NOMO-1 treated with dmso at 0.1 percent for 144 hours (cell line): ENCODE data around the gene AEBP1.

Experiments
- DNase-seq: peaks from one replicate; lab custom pipeline; 2025; ENCODE audit not compliant: unreplicated experiment; lab: John Stamatoyannopoulos, UW

The AEBP1 gene

GRCh38 chr7:44153948-44154335 is 49.8 kb downstream of the AEBP1 start:
- DNase-seq = no peak

- no peak for DNase-seq
Measured at GRCh38 chr7:44154703-44155102, 50.6 kb downstream of the AEBP1 start.

- DNase-seq = no peak
Measured at GRCh38 chr7:44155191-44156185, 51.3 kb downstream of the AEBP1 start.

DNA sequence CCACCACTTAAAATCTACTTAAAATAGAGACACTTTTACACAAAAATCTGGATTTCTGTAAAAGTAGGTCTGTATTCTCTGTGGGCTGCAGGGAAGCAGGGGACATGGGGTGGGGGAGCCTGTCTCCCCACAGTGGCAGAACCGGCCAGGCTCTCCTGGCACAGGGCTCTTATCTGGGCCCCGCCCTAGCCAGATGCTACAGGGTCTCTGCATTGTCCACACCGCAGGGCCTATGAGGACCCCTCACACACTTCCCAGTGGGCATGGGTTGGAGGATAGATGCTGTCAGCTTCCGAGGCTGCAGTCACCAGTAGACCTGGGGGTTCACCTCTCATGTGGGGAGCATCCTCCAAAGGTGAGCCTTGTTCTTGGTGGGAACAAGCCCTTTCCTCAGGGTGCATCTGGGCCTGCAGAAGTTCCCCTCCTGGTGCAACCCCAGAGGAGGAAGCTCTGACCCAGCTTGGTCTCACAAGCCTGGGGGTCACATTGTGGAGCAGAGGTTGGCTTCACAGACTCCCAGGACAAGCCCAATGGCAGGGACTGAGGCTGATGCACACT is 52.4 kb downstream of the AEBP1 start:
- DNase-seq = no peak

DNA sequence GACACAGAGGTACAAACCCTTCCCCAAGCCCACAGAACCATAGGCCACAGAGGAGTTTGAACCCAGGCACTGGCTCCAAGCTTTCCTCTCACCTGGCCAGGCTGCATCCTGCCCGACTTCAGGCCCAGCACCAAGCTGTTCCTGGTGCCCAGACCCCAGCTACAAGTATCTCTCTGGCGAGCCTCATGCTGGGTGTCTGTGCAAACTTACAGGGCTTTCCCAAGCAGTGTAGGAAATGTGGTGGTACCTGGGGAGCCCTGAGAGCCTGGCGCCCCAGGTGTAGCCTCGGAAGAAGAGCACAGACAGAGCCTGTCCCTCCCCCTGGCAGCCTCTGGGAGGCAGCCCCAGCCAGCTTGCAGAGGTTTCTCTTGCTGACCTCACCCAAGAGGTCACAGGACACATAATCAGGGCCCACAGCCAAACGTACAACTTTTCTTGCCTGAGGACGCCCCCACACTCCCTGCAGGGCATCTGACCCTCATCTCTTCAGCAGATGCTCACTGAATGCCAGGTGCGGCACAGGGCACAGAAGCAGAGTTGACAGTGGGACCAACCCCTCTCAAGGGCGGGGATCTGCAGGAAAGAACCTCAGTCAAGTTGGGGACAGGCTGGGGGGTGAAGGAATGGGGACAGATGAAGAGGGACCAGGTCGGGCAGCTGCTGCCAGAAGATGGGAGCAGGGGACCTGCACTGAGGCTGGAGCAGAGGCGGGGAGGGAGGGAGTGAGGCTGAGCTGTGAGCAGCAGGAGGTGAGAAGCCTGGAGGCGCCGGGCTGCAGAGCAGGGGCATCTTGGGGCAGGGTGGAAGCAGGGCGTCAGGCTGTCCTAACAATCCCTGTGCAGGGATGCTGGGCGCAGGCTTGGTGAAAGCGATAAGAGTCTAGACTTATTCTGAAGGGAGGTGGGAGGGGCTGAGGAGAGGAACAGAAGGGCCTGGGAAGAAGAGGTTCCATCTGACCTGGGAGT is 53.3 kb downstream of the AEBP1 start:
- DNase-seq = no peak

DNA sequence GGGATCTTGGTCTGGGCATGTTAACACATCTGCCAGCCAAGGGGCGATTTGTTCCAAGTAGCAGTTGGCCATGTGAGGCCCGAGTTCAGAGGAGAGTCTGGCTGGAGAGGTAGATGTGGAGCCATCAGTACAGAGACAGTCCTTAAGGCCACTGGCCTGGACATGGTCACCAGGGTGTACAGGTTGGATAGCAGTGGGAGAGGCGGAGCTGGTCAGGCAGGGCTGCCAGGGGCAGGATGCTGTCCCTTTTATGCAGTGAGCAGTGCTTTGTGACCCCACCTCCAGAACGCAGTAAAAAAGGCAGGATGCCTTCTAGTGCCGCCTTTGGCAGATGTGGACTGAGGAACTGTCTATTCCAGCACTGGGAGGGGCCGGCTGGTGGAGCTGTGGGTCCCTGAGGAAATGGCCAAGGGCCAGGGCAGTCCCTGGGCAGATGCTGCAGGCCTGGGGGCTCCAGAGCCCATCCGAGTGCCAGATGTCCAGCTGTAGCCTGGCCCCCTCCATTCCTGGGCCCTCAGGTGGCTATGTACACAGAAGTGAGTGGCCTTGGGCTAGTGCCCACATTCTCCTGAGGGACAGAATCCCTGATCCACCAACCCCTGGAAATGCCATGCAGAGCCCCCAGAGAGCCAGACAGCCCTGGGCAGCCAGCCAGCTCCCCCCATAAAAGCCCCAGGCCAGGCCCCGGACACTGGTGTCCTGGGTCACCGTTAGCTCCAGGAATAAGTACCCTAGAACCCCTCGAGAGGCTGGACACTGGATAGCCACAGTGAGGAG is 54.1 kb downstream of the AEBP1 start:
- DNase-seq = no peak

DNA sequence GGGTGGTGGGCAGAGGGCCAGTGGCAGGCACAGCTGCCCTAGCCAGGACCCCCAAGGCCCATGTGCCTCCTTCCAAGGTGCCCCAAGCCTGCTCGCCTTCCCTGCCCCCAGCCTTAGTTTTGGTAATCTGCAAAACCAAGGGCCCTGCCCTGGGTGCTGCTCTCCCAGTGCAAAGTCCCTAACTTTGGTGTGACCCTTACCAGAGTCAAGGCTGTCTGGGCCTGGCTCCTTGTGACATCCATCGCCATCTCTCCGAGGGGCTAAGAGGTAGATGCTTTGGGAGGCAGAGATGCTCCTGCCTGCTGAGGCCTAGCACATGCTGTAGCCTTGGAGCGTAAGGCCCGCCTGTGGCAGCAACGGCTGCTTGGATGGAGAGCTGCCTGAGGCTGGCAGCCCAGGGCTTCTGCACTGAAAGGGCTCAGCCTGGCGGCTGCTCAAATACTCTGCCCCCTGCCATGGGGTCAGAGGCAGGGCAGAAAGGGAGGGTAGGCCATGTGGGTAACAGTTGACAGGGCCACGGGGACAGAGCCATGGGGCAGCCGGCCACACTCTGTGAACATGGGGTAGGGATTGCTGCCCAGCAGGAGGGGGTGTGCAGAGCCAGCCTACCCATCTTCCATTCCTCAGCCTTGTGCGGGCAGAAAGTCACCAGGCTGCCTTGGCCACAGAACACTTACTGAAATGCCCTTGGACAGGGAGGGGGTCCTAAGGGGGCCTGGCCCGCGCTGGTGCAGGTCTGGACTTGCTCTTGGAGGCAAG is 54.9 kb downstream of the AEBP1 start:
- no peak for DNase-seq

DNA sequence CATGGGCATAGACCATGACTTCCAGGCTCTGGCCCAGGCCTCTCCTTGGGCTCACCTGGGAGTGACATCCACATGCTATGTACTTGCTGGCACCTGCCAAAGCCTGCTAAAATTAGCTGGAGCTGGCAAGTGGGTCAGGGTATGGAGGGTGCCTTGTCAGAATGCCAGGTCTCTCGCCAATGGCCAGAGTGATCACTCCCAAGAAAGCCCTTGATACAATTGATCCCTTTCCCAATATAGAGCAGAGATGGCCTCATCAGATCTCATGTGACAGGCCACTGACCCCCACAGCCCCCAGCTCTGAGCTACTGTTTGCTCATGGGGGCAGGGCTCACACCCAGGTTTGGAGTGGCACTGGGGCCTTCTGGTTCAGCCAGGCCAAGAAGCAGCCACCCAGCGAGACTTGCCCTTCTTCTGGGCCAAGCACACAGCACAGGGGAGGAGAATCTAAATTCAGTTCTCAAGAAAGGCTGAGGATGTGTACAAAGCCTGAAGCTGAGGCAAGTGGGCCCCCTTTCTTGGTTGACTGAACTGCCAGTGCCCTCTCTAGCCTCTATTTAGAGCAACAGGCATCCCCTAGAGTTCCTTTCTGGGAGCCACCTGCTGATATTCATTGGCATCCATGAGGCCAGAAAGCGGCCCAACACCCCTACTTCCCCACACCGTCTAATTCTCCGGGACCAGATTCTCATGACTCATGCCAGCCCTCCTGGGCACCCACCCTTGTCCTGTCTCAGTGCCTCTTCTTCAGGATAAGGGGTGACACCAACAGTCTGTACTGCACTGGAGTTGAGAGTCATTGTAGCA is 55.9 kb downstream of the AEBP1 start:
- no peak for DNase-seq

GRCh38 chr7:44161371-44161770 is 57.2 kb downstream of the AEBP1 start:
- DNase-seq = no peak

DNA sequence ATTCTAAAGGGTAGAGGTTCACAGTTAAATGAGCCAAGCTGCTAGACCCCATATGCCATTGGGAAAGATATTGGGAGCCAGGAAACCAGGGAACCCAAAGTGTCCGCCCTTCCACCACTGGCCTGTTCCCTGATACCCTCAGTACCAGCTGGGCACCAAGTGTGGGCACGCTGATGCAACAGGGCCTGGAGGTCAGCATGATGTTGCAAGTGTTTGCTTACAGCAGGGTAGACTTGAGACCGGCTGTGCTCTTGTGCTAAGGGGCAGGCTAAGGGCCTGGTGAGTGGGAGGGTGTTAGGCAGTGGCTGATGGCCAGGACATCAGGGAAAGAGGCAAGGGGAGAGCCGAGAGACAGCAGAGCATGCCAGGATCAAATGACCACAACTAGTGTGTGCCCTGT is 58.0 kb downstream of the AEBP1 start:
- DNase-seq = no peak

DNA sequence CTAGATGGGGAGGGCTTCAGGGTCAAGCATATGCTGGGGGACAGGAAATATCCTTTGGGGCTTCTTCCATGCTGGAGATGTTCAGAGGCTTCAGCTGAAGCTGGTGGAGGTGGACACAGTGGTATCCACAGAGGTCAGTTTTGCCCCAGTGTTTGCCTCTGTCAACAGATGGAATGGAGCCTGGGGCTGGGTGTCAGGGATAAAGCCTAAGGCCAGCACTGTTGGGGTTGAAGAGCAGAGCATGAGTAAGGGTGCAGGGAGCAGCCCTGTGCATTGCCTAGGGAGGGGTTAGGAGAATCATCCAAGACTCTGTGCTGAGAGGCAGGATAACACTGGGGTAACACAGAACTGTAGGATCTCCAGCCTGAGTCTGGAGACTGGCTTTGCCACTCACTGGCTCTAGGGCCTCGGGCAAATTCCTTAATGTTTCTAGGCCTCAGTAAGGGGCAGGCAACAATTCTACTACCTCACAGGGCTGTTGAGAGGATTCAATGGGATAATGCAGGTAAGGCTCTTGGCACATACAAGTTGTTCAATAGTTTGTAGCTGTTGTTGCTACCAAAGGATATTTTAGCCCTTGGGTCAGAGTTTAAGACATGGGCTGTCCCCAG is 58.7 kb downstream of the AEBP1 start:
- no peak for DNase-seq

GRCh38 chr7:44163591-44163990 is 59.4 kb downstream of the AEBP1 start:
- DNase-seq = no peak
